Hepatocyte (in vitro differentiated cells): ENCODE measurements around the gene VSIG10L.

ENCODE experiments used
- CTCF ChIP-seq: fragments of 200-600 bp; sonication (generic); IDR thresholded peaks from 2 replicates; pipeline ENCODE4 v1.5.1; 2016; ENCODE audit warnings: antibody characterized with exemption, mild to moderate bottlenecking; ENCODE audit not compliant: poor library complexity
- EZH2phosphoT487 ChIP-seq: fragments of 200-600 bp; sonication (generic); IDR thresholded peaks from one replicate; pipeline ENCODE4 v1.6.1; 2018; ENCODE audit warnings: antibody characterized with exemption, mild to moderate bottlenecking, low read depth, moderate library complexity; ENCODE audit not compliant: unreplicated experiment, severe bottlenecking

- TF ChIP-seq CTCF (no peak), EZH2phosphoT487 (no peak)
Observed at GRCh38 chr19:51321799-51322198, 20.1 kb downstream of the VSIG10L start.
